Measurements from ENCODE around the gene PRKCE.

Gene PRKCE

DNA sequence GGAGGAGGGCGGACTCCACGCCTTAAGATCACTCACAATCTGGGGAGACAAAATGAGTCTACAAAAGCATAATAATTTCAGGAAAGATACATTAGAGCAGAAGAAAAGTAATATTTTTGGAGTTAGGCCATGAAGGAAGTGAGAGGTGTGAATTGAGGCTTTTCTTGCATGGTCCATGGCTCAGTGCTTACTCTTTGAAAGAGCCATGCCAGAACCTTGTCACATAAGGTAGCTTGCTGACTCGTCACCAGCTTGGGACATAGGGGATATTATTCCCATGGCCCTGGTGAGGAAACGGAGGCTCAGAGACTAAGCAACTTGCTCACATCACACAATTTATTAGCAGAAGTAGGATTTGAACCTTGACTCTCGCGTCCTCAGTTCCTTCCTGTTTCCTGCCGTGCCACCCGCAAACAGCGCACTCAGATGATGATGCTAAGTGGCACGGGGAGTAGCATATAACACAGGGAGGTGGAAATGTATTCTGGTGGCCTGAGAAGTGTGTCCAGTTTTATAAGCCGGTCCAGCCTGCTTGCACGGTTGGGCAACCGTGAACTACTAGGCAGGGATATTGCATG is 333.5 kb downstream of the PRKCE start:
- TF ChIP-seq, protein P1, sequence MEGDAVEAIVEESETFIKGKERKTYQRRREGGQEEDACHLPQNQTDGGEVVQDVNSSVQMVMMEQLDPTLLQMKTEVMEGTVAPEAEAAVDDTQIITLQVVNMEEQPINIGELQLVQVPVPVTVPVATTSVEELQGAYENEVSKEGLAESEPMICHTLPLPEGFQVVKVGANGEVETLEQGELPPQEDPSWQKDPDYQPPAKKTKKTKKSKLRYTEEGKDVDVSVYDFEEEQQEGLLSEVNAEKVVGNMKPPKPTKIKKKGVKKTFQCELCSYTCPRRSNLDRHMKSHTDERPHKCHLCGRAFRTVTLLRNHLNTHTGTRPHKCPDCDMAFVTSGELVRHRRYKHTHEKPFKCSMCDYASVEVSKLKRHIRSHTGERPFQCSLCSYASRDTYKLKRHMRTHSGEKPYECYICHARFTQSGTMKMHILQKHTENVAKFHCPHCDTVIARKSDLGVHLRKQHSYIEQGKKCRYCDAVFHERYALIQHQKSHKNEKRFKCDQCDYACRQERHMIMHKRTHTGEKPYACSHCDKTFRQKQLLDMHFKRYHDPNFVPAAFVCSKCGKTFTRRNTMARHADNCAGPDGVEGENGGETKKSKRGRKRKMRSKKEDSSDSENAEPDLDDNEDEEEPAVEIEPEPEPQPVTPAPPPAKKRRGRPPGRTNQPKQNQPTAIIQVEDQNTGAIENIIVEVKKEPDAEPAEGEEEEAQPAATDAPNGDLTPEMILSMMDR (IDR thresholded peaks at IDR 0.05; ENCODE audit: borderline replicate concordance, insufficient read depth, low read depth, low read length) = no peak
- no peak overlapping the region for H3K4me3 ChIP-seq (ENCODE audit: low read depth, low read length)

DNA sequence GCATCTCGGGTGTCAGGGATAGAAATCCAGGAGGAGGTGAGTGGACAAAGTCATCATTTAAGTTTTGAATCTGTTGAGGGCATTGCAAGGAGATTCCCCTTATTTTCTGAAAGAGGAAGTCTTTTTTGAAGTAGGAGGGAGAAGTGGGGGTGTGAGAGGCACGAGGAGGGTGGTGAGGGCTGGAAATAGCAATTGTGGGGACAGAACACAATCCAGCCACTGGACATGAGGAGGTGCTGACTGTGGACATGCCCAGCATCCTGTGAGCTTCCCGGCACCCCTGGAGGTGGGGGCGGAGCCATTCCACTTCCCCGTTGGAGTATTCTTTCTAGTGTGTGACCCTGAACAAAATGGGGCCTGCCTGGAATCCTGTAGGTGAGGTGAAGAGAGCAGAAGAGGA is 335.0 kb downstream of the PRKCE start:
- no peak overlapping the region for H3K4me3 ChIP-seq (ENCODE audit: low read depth, low read length)
- TF ChIP-seq, protein P1 (IDR thresholded peaks at IDR 0.05; ENCODE audit: borderline replicate concordance, insufficient read depth, low read depth, low read length) = no peak

- TF ChIP-seq, protein P1 (IDR thresholded peaks at IDR 0.05; ENCODE audit: borderline replicate concordance, insufficient read depth, low read depth, low read length) = no peak
- H3K4me3 ChIP-seq (ENCODE audit: low read depth, low read length) = no peak overlapping the region
These were observed 336.4 kb downstream of the PRKCE start for GRCh38 chr2:45987856-45988255.

- TF ChIP-seq, protein P1 (IDR thresholded peaks at IDR 0.05; ENCODE audit: borderline replicate concordance, insufficient read depth, low read depth, low read length) = no peak
- H3K4me3 ChIP-seq (ENCODE audit: low read depth, low read length) = no peak overlapping the region
These were observed 337.4 kb downstream of the PRKCE start for GRCh38 chr2:45988879-45989278.

GRCh38 chr2:45990131-45990530 is 338.7 kb downstream of the PRKCE start:
- no peak overlapping the region for H3K4me3 ChIP-seq (ENCODE audit: low read depth, low read length)
- TF ChIP-seq, protein P1 (IDR thresholded peaks at IDR 0.05; ENCODE audit: borderline replicate concordance, insufficient read depth, low read depth, low read length) = no peak

DNA sequence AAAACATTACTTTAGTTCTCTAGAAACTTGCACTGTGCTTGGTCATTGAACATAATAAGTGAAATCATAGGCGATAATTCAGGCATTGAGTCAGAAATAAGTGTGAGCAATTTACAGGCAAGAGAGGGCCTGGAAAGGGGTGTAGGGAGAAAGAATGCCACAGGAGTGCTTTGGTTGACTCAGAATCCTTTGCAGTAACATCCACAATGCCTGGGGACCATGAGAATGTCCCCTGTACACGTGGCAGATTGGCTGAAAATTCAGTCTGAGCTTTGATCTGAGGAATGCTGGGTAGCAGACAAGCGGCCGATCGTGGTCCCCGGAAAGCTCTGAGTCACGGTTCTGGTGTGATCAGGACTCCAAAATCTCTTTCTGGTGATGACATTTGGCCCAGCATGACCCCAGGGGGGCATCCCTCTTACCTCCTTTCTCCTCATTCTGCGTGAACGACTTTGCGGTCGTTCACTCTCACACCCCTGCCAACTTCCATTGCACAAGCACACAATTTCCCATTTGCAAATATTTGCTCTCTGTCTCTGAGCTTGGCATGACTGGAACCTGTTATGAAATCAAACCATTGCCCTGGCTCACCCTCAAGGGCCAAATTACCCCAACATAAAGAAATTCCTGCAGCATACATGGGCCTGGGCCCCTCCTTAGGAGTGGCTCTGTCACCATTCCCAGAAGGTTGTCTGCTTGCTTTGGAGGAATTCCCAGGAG is 340.7 kb downstream of the PRKCE start:
- no peak overlapping the region for H3K4me3 ChIP-seq (ENCODE audit: low read depth, low read length)

More for the DNA sequence above, 340.7 kb downstream of the PRKCE start:
- TF ChIP-seq, protein P1 (IDR thresholded peaks at IDR 0.05; ENCODE audit: borderline replicate concordance, insufficient read depth, low read depth, low read length) = no peak
